Gastroesophageal sphincter (tissue), 4 donors: Measurements from ENCODE around the gene VTN. TPM values are rescaled to one million over a fixed set of nuclear protein-coding genes. Genes with fewer than 3 reads are reported as not detected.

Experiments used
- ATAC-seq: fragments of 150-250 bp; one replicate; pipeline ENCODE4 v1.9.1; 2016; ENCODE audit warnings: mild to moderate bottlenecking, moderate library complexity
- H3K27ac ChIP-seq, 4 donors: fragments of 200-600 bp; sonication (generic) in 3 of 4; 1 replicate in 3 of 4; 2 replicates in 1 of 4; pipeline ENCODE4 v1.5.1; 2016 to 2019
- H3K27me3 ChIP-seq: fragments of 200-600 bp; sonication (generic); one replicate; pipeline ENCODE4 v1.5.1; 2019
- H3K36me3 ChIP-seq, 2 donors: fragments of 200-600 bp; sonication (generic); one replicate each; pipeline ENCODE4 v1.5.1; 2019; ENCODE audit warnings: control low read depth in 1 of 2
- H3K4me1 ChIP-seq, 3 donors: fragments of 200-600 bp; sonication (generic); 1 replicate in 2 of 3; 2 replicates in 1 of 3; pipeline ENCODE4 v1.5.1; 2016 to 2019; ENCODE audit warnings: control low read depth in 2 of 3
- H3K4me3 ChIP-seq, 2 donors: fragments of 200-600 bp; sonication (generic); one replicate each; pipeline ENCODE4 v1.5.1; 2019; ENCODE audit warnings: mild to moderate bottlenecking in 1 of 2, moderate library complexity in 1 of 2
- H3K9me3 ChIP-seq, 3 donors: fragments of 200-600 bp; sonication (generic); one replicate each; pipeline ENCODE4 v1.5.1; 2017 to 2019; ENCODE audit warnings: control low read depth in 2 of 3
- EP300 ChIP-seq: sonication (generic); formaldehyde crosslinking; IDR thresholded peaks from one replicate; pipeline ENCODE4 v1.6.1; 2017; ENCODE audit warnings: antibody characterized with exemption, mild to moderate bottlenecking
- POLR2A ChIP-seq, 2 donors: fragments of 450-650 bp; IDR thresholded peaks; one replicate each; pipeline ENCODE4 v1.6.1; 2017; ENCODE audit warnings: antibody characterized with exemption in 2 of 2, mild to moderate bottlenecking in 2 of 2, moderate library complexity in 1 of 2
- POLR2AphosphoS5 ChIP-seq: sonication (generic); formaldehyde crosslinking; IDR thresholded peaks from one replicate; pipeline ENCODE4 v1.6.1; 2017; ENCODE audit warnings: antibody characterized with exemption
- WGBS, 2 donors: methylation state at CpG; one replicate each; pipeline ENCODE4 v1.1.5; 2018; ENCODE audit warnings: low coverage in 1 of 2; 5-methylcytosine and 5-hydroxymethylcytosine counted together
- total RNA-seq, 4 donors: library from RNA; depleted of rRNA; stranded (reverse); fragments of >200 nt; gene quantifications; one replicate each; pipeline ENCODE4 v1.1.0, GENCODE V29; 2016
- TF ChIP-seq, protein P1 (sequence below), 4 experiments: fragments of 200-600 bp in 2 of 4; fragments of 450-650 bp in 2 of 4; sonication (generic) in 1 of 4; IDR thresholded peaks; one replicate each; pipeline ENCODE4 v1.5.1; 2017 to 2019; ENCODE audit warnings: antibody characterized with exemption in 4 of 4, mild to moderate bottlenecking in 2 of 4, moderate library complexity in 2 of 4

VTN gene
- total RNA-seq, 4 donors from 2014 or later: 0.27 to 0.47 (median 0.27) TPM; not detected in 1

DNA sequence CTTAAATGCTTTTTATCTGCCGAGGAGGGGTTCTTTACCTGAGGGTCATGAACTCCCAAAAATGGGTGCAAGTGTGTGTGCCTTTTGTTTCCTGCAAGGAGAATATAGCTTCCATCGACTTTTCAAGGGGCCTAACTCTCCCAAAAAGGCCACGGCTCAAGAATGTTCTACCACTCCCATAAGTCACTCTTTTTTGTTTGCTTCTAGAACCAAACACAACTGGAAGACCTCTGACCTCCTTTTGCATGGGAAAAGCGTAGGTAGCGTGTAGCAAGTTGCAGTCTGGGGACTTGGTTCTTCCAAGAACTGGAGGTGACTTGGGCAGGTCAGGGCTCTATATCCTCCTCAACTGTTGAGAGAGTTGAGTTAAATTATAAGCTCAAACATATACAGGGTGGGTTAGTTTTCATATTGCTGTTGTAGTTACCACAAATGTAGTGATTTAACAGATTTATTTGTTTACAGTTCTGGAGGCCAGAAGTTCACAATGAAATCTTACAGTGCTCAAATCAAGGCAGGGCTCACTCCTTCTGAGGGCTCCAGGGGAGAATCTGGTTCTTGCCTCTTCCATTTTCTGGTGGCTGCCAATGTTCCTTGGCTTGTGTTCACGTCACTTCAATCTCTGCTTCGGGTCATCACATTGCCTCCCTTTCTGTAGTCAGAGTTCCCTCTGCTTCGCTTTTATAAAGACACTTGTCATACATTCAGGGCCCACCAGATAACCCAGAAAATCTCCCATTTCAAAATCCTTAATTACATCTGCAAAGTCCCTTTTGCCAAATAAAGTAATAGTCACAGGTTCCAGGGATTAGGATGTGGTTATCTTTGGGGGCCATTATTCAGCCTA is 49.7 kb downstream of the VTN start:
- WGBS, 2 donors: 50 to 60% methylated on average over 6 of the region's 8 CpGs
- H3K27ac ChIP-seq: no peak overlapping the region
- H3K27me3 ChIP-seq: no peaks in the 10 kb centered on the region
- TF ChIP-seq POLR2A (IDR thresholded peaks at IDR 0.05) (no peak), EP300 (no peak), POLR2AphosphoS5 (no peak)
- TF ChIP-seq, protein P1, sequence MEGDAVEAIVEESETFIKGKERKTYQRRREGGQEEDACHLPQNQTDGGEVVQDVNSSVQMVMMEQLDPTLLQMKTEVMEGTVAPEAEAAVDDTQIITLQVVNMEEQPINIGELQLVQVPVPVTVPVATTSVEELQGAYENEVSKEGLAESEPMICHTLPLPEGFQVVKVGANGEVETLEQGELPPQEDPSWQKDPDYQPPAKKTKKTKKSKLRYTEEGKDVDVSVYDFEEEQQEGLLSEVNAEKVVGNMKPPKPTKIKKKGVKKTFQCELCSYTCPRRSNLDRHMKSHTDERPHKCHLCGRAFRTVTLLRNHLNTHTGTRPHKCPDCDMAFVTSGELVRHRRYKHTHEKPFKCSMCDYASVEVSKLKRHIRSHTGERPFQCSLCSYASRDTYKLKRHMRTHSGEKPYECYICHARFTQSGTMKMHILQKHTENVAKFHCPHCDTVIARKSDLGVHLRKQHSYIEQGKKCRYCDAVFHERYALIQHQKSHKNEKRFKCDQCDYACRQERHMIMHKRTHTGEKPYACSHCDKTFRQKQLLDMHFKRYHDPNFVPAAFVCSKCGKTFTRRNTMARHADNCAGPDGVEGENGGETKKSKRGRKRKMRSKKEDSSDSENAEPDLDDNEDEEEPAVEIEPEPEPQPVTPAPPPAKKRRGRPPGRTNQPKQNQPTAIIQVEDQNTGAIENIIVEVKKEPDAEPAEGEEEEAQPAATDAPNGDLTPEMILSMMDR (IDR thresholded peaks at IDR 0.05): no peak
- H3K9me3 ChIP-seq: no peaks in the 10 kb centered on the region
- H3K4me3 ChIP-seq: no peak overlapping the region
- peaks cover 0 to 24% (median 8%) of the 10 kb centered on the region in 3 donors for H3K4me1 ChIP-seq
- no peaks in the 10 kb centered on the region for H3K36me3 ChIP-seq
- ATAC-seq: no peak

DNA sequence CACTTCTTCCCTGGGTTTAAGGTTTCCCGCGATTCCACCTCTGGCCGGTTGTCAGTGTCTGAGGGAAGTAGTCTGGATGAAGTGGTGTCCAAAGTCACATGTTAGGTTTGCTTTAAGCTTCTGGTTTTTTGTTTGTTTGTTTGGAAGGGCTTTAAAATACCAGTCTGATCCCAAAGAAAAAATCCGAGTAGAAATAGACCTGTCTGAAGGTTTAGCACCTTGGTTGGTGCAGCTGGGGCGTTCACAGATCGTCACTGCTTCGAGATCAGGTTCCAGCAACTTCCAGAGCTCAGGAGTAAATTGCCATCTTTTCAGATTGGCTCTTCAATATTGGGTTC is 50.5 kb downstream of the VTN start:
- Histone ChIP-seq H3K9me3 (no peaks in the 10 kb centered on the region), H3K4me1 (peaks cover 0 to 24% (median 8%) of the 10 kb centered on the region in 3 donors), H3K36me3 (no peaks in the 10 kb centered on the region), H3K27me3 (no peaks in the 10 kb centered on the region), H3K4me3 (peak overlapping the region; percentile 36 to 64), H3K27ac (peak overlapping the region; percentile 11 to 83 (median 74))
- ATAC-seq: no peak
- WGBS, 2 donors: 4 to 6% methylated on average over 6 to 7 of the region's 7 CpGs
- TF ChIP-seq POLR2AphosphoS5 (no peak), POLR2A (IDR thresholded peaks at IDR 0.05) (no peak)
- TF ChIP-seq, protein P1 (IDR thresholded peaks at IDR 0.05): no peak

DNA sequence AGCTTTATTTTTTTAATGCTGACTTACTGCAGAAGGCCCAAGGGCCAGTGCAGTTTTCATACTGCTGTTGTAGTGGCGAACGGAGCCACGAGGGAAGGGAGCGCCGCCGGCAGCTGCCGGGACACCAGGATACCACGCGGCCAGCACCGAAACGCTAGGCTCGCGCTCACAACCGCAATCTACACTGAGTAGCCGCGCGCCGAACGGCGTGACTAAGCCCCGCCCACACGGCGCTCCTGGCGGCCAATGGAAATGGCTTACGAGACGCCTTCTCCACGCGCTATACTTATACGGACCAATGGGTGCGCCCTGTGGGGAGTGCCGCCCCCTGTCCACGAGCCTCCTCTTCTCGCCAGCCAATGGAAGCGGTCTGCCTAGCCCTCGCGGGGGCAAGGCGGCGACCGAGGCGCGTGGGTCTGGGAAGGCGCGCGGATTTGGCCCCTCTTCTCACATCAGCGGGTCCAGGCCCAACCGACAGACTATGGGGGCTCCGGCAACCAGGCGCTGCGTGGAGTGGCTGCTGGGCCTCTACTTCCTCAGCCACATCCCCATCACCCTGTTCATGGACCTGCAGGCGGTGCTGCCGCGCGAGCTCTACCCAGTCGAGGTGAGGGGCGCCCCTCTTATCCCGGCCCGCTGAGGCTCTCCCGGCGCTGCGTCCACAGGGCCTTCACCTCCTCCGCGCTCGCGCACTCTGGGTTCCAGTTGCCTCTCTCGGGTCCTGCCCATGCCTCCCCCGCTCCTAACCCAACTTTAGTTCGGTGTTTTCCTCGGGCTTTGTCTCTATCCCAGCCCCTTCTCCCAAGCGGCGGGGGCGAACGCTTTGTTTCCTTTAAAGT is 51.1 kb downstream of the VTN start, which contains the start of gene TMEM97:
Gene TMEM97, plus strand, starts transcription at position 442 of the 839 bp plus-strand sequence. Its CDS starts 40 bp downstream, at position 482.
- peak; percentile 99 for ATAC-seq
- no peaks in the 10 kb centered on the region for H3K9me3 ChIP-seq
- TF ChIP-seq POLR2AphosphoS5 (peak; percentile 35), POLR2A (IDR thresholded peaks at IDR 0.05) (no peak), EP300 (no peak)
- TF ChIP-seq, protein P1 (IDR thresholded peaks at IDR 0.05): peak in 1 of 4 experiments; percentile 32
- peaks cover 0 to 24% (median 8%) of the 10 kb centered on the region in 3 donors for H3K4me1 ChIP-seq
- H3K27me3 ChIP-seq: no peaks in the 10 kb centered on the region
- H3K4me3 ChIP-seq: peak within 1 kb of the TSS; percentile 36 to 64
- 0% methylated on average over 7 to 18 of the region's 72 CpGs for WGBS, 2 donors
- no peaks in the 10 kb centered on the region for H3K36me3 ChIP-seq
- H3K27ac ChIP-seq: peak within 1 kb of the TSS; percentile 11 to 83 (median 74)

DNA sequence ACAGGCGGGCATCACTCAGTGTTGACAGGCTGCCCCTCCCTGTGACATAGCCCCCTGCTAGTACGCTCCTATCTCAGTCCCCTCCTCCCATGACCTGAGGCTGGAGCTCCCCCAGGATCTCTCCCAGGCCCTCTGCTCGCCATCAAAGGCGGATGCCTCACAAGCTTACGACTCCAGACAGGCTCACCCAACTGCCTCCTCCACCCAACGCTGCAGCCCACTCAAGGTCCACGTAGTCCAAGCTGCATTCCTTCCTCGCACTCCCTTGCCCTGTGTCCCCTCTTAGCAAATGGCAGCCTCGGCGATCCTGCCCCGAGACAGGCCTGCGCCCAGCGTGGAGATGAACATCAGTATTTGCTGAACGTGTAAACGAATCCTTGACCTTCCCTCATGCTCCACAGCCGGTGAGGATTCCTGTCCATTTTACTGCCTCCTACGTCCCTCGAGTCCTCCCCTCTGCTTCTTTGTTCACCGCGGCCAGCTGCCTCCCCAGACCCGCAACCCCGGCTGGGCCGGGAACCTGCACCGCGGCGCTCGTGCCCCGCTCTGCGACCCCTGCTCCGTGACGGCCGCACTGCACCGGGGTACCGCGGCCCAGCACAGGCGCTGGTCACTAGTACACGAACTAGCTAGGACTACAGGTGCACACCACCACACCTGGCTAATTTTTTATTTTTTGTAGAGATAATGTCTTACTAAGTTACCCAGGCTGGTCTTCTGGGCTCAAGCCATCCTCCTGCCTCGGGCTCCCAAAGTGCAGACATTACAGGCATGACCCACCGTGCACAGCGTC is 51.9 kb downstream of the VTN start:
- H3K4me1 ChIP-seq: peaks cover 0 to 24% (median 8%) of the 10 kb centered on the region in 3 donors
- H3K36me3 ChIP-seq: no peaks in the 10 kb centered on the region
- H3K9me3 ChIP-seq: no peaks in the 10 kb centered on the region
- H3K4me3 ChIP-seq: peak overlapping the region; percentile 36 to 64
- WGBS, 2 donors: 7 to 32% methylated on average over 11 to 14 of the region's 40 CpGs
- no peak for ATAC-seq
- H3K27ac ChIP-seq: peak overlapping the region in 3 of 4 donors; percentile 55 to 83 (median 76)
- H3K27me3 ChIP-seq: no peaks in the 10 kb centered on the region
- TF ChIP-seq EP300 (no peak), POLR2AphosphoS5 (no peak), POLR2A (IDR thresholded peaks at IDR 0.05) (no peak)
- TF ChIP-seq, protein P1 (IDR thresholded peaks at IDR 0.05): no peak

Other genes starting within 250 kb of the VTN start
- gene TMEM97, start 51.1 kb downstream of the VTN start, total RNA-seq: 1 to 10 TPM; 4.5 to 9.2 (median 7.2) TPM
- gene IFT20, start 34.8 kb downstream of the VTN start, total RNA-seq: 10 to 100 TPM; 34.1 to 56.5 (median 51.4) TPM
- gene TNFAIP1, start 34.5 kb downstream of the VTN start, total RNA-seq: 10 to 100 TPM; 19.1 to 53.2 (median 30.4) TPM
- 100 to 1,000 TPM in 1 of 4 donors, 10 to 100 TPM in 3; 71.1 to 108 (median 77.8) TPM for gene POLDIP2, start 12.8 kb downstream of the VTN start, total RNA-seq
- not detected for gene SEBOX, start 5.1 kb downstream of the VTN start, total RNA-seq
- 10 to 100 TPM in 3 of 4 donors, 1 to 10 TPM in 1; 9.0 to 26.2 (median 20.6) TPM for gene SARM1, start 1.4 kb upstream of the VTN start, total RNA-seq
- gene SLC46A1, start 35.9 kb upstream of the VTN start, total RNA-seq: 1 to 10 TPM; 7.9 to 9.7 (median 8.4) TPM
- under 1 TPM in 1 of 4 donors, not detected in 3; 0.37 TPM for gene SLC13A2, start 103.3 kb upstream of the VTN start, total RNA-seq
- gene FOXN1, start 136.0 kb upstream of the VTN start, total RNA-seq: under 1 TPM in 1 of 4 donors, not detected in 3; 0.15 TPM
- 10 to 100 TPM; 17.5 to 28.7 (median 20.3) TPM for gene UNC119, start 182.3 kb upstream of the VTN start, total RNA-seq
- gene PIGS, start 201.2 kb upstream of the VTN start, total RNA-seq: 10 to 100 TPM; 40.8 to 90.4 (median 64.5) TPM
- gene ALDOC, start 206.6 kb upstream of the VTN start, total RNA-seq: 10 to 100 TPM; 29.1 to 46.5 (median 37.7) TPM
- gene SPAG5, start 228.7 kb upstream of the VTN start, total RNA-seq: 1 to 10 TPM; 1.4 to 4.9 (median 2.6) TPM
- gene RSKR, start 243.9 kb upstream of the VTN start, total RNA-seq: 1 to 10 TPM in 3 of 4 donors, under 1 TPM in 1; 0.59 to 8.1 (median 3.1) TPM